PFSK-1 (cell line): Measurements from ENCODE around the gene RPN1.

Experiments
- POLR2AphosphoS5 ChIP-seq: IDR thresholded peaks from 2 replicates; pipeline ENCODE4 v1.6.1; 2012; ENCODE audit warnings: low read depth, mild to moderate bottlenecking, control low read depth, low read length, moderate library complexity
- SIN3A ChIP-seq: IDR thresholded peaks from 2 replicates; pipeline ENCODE4 v1.6.1; 2012; ENCODE audit warnings: mild to moderate bottlenecking, low read length, moderate library complexity, borderline replicate concordance; ENCODE audit not compliant: insufficient read depth
- TF ChIP-seq, protein P1 (sequence below), 2 experiments: IDR thresholded peaks; 2 replicates each; pipeline versions ENCODE4 v1.6.1 to v1.8.0; 2011 to 2012; ENCODE audit warnings: low read depth in 2 of 2, low read length in 2 of 2, control low read depth in 1 of 2, inconsistent platforms in 1 of 2, mild to moderate bottlenecking in 1 of 2, moderate library complexity in 1 of 2; ENCODE audit not compliant: insufficient read depth in 1 of 2

- TF ChIP-seq POLR2AphosphoS5 (no peak), SIN3A (no peak)
- TF ChIP-seq, protein P1, sequence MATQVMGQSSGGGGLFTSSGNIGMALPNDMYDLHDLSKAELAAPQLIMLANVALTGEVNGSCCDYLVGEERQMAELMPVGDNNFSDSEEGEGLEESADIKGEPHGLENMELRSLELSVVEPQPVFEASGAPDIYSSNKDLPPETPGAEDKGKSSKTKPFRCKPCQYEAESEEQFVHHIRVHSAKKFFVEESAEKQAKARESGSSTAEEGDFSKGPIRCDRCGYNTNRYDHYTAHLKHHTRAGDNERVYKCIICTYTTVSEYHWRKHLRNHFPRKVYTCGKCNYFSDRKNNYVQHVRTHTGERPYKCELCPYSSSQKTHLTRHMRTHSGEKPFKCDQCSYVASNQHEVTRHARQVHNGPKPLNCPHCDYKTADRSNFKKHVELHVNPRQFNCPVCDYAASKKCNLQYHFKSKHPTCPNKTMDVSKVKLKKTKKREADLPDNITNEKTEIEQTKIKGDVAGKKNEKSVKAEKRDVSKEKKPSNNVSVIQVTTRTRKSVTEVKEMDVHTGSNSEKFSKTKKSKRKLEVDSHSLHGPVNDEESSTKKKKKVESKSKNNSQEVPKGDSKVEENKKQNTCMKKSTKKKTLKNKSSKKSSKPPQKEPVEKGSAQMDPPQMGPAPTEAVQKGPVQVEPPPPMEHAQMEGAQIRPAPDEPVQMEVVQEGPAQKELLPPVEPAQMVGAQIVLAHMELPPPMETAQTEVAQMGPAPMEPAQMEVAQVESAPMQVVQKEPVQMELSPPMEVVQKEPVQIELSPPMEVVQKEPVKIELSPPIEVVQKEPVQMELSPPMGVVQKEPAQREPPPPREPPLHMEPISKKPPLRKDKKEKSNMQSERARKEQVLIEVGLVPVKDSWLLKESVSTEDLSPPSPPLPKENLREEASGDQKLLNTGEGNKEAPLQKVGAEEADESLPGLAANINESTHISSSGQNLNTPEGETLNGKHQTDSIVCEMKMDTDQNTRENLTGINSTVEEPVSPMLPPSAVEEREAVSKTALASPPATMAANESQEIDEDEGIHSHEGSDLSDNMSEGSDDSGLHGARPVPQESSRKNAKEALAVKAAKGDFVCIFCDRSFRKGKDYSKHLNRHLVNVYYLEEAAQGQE (IDR thresholded peaks at IDR 0.05; ENCODE audit: insufficient read depth in 1 of 2, low read depth in 2 of 2, low read length in 2 of 2): no peak
These were observed 35.8 kb upstream of the RPN1 start for GRCh38 chr3:128686465-128686864.
